ENCODE data around the gene TPPP. TPM values are rescaled to one million over a fixed set of nuclear protein-coding genes. Genes with fewer than 3 reads are reported as not detected.

Gene TPPP
- total RNA-seq, 1 donor from 2014 or later: 1.9 TPM

GRCh38 chr5:618450-618849 lies 74.7 kb downstream of the TPPP start:
- no peak for DNase-seq (ENCODE audit: low read depth)
- TF ChIP-seq, protein P1, sequence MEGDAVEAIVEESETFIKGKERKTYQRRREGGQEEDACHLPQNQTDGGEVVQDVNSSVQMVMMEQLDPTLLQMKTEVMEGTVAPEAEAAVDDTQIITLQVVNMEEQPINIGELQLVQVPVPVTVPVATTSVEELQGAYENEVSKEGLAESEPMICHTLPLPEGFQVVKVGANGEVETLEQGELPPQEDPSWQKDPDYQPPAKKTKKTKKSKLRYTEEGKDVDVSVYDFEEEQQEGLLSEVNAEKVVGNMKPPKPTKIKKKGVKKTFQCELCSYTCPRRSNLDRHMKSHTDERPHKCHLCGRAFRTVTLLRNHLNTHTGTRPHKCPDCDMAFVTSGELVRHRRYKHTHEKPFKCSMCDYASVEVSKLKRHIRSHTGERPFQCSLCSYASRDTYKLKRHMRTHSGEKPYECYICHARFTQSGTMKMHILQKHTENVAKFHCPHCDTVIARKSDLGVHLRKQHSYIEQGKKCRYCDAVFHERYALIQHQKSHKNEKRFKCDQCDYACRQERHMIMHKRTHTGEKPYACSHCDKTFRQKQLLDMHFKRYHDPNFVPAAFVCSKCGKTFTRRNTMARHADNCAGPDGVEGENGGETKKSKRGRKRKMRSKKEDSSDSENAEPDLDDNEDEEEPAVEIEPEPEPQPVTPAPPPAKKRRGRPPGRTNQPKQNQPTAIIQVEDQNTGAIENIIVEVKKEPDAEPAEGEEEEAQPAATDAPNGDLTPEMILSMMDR (IDR thresholded peaks at IDR 0.05; ENCODE audit: insufficient read depth, low read length, poor library complexity, severe bottlenecking): no peak
- H3K36me3 ChIP-seq (ENCODE audit: control insufficient read depth, insufficient read depth, low read length): no peaks in the 10 kb centered on the region
- H3K4me3 ChIP-seq (ENCODE audit: low read depth, low read length): no peak overlapping the region
- no peaks in the 10 kb centered on the region for H3K27me3 ChIP-seq (ENCODE audit: control insufficient read depth, insufficient read depth, low read length)

GRCh38 chr5:617896-618295 lies 75.3 kb downstream of the TPPP start:
- no peaks in the 10 kb centered on the region for H3K27me3 ChIP-seq (ENCODE audit: control insufficient read depth, insufficient read depth, low read length)
- TF ChIP-seq, protein P1 (IDR thresholded peaks at IDR 0.05; ENCODE audit: insufficient read depth, low read length, poor library complexity, severe bottlenecking): no peak
- no peak overlapping the region for H3K4me3 ChIP-seq (ENCODE audit: low read depth, low read length)
- DNase-seq (ENCODE audit: low read depth): no peak
- H3K36me3 ChIP-seq (ENCODE audit: control insufficient read depth, insufficient read depth, low read length): no peaks in the 10 kb centered on the region

- Histone ChIP-seq H3K36me3 (ENCODE audit: control insufficient read depth, insufficient read depth, low read length) (no peaks in the 10 kb centered on the region), H3K4me3 (ENCODE audit: low read depth, low read length) (no peak overlapping the region), H3K27me3 (ENCODE audit: control insufficient read depth, insufficient read depth, low read length) (no peaks in the 10 kb centered on the region)
- no peak for DNase-seq (ENCODE audit: low read depth)
- TF ChIP-seq, protein P1 (IDR thresholded peaks at IDR 0.05; ENCODE audit: insufficient read depth, low read length, poor library complexity, severe bottlenecking): no peak
Observed at GRCh38 chr5:616484-617039, 76.6 kb downstream of the TPPP start.

GRCh38 chr5:612498-613424 lies 80.4 kb downstream of the TPPP start:
- no peaks in the 10 kb centered on the region for H3K27me3 ChIP-seq (ENCODE audit: control insufficient read depth, insufficient read depth, low read length)
- DNase-seq (ENCODE audit: low read depth): no peak
- no peaks in the 10 kb centered on the region for H3K36me3 ChIP-seq (ENCODE audit: control insufficient read depth, insufficient read depth, low read length)
- peak overlapping the region; percentile 65 for H3K4me3 ChIP-seq (ENCODE audit: low read depth, low read length)
- TF ChIP-seq, protein P1 (IDR thresholded peaks at IDR 0.05; ENCODE audit: insufficient read depth, low read length, poor library complexity, severe bottlenecking): no peak

DNA sequence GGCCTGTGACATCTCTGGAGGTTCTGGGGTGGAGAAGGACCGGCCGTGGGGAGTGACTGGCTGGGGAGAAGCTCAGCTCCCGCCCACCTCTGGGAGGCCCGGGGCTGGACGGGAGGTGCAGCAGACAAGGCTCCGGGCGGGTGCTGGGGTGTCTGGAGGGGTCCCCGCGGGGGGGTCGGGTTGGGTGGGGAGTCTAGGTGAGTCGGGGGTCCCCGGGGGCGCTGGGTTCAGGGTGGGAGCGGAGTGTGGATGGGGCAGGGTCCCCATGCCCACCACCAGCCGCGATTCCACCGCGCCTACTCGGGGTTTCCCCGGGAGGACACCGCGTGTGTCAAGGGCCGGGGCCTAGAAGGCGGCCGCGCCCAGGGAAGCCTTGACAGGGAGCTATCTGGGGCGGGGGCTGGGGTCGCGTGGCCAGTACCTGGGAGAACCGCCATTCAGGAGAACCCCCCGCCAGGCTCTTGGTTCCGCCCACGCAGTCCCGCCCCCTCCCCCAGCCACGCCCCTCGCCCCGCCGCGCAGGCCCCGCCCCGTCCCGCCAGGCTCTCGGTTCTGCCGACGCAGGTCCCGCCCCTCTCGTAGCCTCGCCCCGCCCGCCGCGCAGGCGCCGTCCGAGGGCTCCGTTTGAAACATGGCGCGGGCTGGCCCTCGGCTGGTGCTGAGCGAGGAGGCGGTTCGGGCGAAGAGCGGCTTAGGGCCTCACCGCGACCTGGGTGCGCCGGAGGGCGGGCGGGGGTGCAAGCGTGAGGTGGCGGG lies 81.2 kb downstream of the TPPP start, which contains the start of gene CEP72:
Gene CEP72, plus strand, starts transcription at position 610 of the 756 bp plus-strand sequence. Its CDS starts 22 bp downstream, at position 632.
- TF ChIP-seq, protein P1 (IDR thresholded peaks at IDR 0.05; ENCODE audit: insufficient read depth, low read length, poor library complexity, severe bottlenecking): no peak
- no peaks in the 10 kb centered on the region for H3K27me3 ChIP-seq (ENCODE audit: control insufficient read depth, insufficient read depth, low read length)
- peak; percentile 28 for DNase-seq (ENCODE audit: low read depth)
- H3K4me3 ChIP-seq (ENCODE audit: low read depth, low read length): peak within 1 kb of the TSS; percentile 65
- no peaks in the 10 kb centered on the region for H3K36me3 ChIP-seq (ENCODE audit: control insufficient read depth, insufficient read depth, low read length)
